Measurements from ENCODE around the gene GSK3A. TPM values are rescaled to one million over a fixed set of nuclear protein-coding genes. Genes with fewer than 3 reads are reported as not detected.

The GSK3A gene
- total and polyA plus RNA-seq, 2 experiments from 2014 or later: 32.2 to 36.6 TPM

DNA sequence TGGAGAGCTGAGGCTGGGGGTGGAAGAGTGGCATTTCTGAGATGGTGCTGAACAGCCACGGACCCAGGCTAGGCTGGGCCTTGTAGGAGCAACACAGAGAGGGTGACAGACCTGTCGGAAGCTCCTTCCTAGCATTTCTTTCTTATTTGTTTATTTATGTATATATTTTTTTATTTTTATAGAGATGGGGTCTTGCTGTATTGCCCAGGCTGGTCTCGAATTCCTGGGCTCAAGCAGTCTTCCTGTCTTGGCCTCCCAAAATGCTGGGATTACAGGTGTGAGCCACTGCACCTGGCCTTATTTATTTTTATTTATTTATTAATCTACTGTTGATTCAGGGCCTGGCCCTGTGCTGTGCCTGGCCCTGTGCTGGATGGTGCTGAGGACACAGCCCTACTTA is 33.1 kb upstream of the GSK3A start:
- no peak overlapping the region for H3K4me3 ChIP-seq
- H2AFZ ChIP-seq: no peak overlapping the region
- no peaks in the 10 kb centered on the region for H3K9me2 ChIP-seq (replicated peaks; ENCODE audit: insufficient read depth)
- no peak for DNase-seq (ENCODE audit: low spot score)
- peaks cover 37% of the 10 kb centered on the region for H3K4me1 ChIP-seq (ENCODE audit: insufficient read depth)
- 96% methylated on average over 3 of the region's 3 CpGs for WGBS (ENCODE audit: low lambda C conversion rate, missing lambda C conversion rate)
- H3K9me3 ChIP-seq (ENCODE audit: low read depth): no peaks in the 10 kb centered on the region
- H3K27me3 ChIP-seq: no peaks in the 10 kb centered on the region
- TF ChIP-seq EZH2phosphoT487 (IDR thresholded peaks at IDR 0.05; ENCODE audit: low read depth, severe bottlenecking, unreplicated experiment) (no peak), EZH2 (IDR thresholded peaks at IDR 0.05; ENCODE audit: borderline replicate concordance) (no peak)
- TF ChIP-seq, protein P1, sequence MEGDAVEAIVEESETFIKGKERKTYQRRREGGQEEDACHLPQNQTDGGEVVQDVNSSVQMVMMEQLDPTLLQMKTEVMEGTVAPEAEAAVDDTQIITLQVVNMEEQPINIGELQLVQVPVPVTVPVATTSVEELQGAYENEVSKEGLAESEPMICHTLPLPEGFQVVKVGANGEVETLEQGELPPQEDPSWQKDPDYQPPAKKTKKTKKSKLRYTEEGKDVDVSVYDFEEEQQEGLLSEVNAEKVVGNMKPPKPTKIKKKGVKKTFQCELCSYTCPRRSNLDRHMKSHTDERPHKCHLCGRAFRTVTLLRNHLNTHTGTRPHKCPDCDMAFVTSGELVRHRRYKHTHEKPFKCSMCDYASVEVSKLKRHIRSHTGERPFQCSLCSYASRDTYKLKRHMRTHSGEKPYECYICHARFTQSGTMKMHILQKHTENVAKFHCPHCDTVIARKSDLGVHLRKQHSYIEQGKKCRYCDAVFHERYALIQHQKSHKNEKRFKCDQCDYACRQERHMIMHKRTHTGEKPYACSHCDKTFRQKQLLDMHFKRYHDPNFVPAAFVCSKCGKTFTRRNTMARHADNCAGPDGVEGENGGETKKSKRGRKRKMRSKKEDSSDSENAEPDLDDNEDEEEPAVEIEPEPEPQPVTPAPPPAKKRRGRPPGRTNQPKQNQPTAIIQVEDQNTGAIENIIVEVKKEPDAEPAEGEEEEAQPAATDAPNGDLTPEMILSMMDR (IDR thresholded peaks at IDR 0.05; ENCODE audit: poor library complexity): no peak
- H3K79me2 ChIP-seq: peaks cover 74% of the 10 kb centered on the region
- H3K4me2 ChIP-seq: no peak overlapping the region
- no peaks in the 10 kb centered on the region for H3K36me3 ChIP-seq (replicated peaks; ENCODE audit: insufficient read depth, low read depth)
- no peak overlapping the region for H3K27ac ChIP-seq
- peaks cover 5% of the 10 kb centered on the region for H4K20me1 ChIP-seq (ENCODE audit: insufficient read depth, poor library complexity, severe bottlenecking)

DNA sequence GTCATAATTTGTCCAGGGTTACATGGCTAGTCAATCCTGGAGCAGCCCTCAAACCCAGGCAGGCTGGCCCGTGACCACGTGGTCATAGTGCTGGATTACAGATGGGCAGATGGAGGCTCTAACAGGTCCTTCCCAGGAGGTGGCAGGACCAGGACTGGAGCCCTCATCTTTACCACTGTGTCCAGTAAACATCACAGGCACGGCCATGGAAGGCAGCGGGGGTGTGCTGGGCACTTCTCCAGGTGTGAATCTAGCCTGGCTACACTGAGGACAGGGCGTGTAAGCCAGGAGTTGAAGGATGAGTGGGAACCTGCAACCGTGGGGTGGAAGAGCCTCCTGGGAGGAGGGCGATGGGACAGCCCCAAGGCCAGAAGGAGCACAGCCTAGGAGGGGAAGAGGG is 32.7 kb upstream of the GSK3A start:
- WGBS (ENCODE audit: low lambda C conversion rate, missing lambda C conversion rate): 94% methylated on average over 7 of the region's 7 CpGs
- no peak overlapping the region for H3K4me2 ChIP-seq
- H3K79me2 ChIP-seq: peaks cover 76% of the 10 kb centered on the region

DNA sequence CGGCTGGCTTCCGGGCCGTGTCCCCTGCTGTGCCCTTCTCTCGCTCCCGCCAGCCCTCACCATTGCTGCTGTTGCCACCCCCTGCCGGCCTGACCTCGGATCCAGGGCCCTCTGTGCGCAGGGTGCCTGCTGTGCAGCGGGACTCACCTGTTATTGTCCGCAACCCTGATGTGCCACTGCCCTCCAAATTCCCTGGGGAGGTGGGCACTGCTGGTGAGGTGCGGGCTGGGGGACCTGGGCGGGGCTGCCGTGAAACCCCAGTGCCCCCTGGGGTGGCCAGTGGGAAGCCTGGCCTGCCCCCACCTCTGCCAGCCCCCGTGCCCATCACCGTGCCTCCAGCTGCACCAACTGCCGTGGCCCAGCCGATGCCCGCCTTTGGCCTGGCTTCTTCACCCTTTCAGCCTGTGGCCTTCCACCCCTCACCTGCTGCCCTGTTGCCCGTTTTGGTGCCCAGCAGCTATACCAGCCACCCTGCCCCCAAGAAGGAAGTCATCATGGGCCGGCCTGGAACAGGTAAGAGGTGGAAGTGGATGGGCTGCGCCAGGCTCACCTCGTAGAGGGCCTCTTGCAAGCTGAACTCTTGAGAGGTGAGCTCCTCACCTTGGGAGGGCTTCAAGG is 31.8 kb upstream of the GSK3A start:
- no peaks in the 10 kb centered on the region for H3K9me2 ChIP-seq (replicated peaks; ENCODE audit: insufficient read depth)
- peaks cover 83% of the 10 kb centered on the region for H3K79me2 ChIP-seq
- WGBS (ENCODE audit: low lambda C conversion rate, missing lambda C conversion rate): 99% methylated on average over 20 of the region's 22 CpGs
- H3K27ac ChIP-seq: no peak overlapping the region
- no peaks in the 10 kb centered on the region for H3K36me3 ChIP-seq (replicated peaks; ENCODE audit: insufficient read depth, low read depth)
- TF ChIP-seq, protein P1 (IDR thresholded peaks at IDR 0.05; ENCODE audit: poor library complexity): no peak
- no peak for TF ChIP-seq EZH2 (IDR thresholded peaks at IDR 0.05; ENCODE audit: borderline replicate concordance)
- no peak for TF ChIP-seq EZH2phosphoT487 (IDR thresholded peaks at IDR 0.05; ENCODE audit: low read depth, severe bottlenecking, unreplicated experiment)
- no peak overlapping the region for H2AFZ ChIP-seq
- H3K4me1 ChIP-seq (ENCODE audit: insufficient read depth): peaks cover 41% of the 10 kb centered on the region
- no peaks in the 10 kb centered on the region for H3K27me3 ChIP-seq
- no peak overlapping the region for H3K4me2 ChIP-seq
- peaks cover 5% of the 10 kb centered on the region for H4K20me1 ChIP-seq (ENCODE audit: insufficient read depth, poor library complexity, severe bottlenecking)
- H3K9me3 ChIP-seq (ENCODE audit: low read depth): no peaks in the 10 kb centered on the region
- no peak overlapping the region for H3K4me3 ChIP-seq
- DNase-seq (ENCODE audit: low spot score): peak; percentile 6

More for the DNA sequence above, 32.7 kb upstream of the GSK3A start:
- Histone ChIP-seq H4K20me1 (ENCODE audit: insufficient read depth, poor library complexity, severe bottlenecking) (peaks cover 5% of the 10 kb centered on the region), H3K36me3 (replicated peaks; ENCODE audit: insufficient read depth, low read depth) (no peaks in the 10 kb centered on the region), H3K4me3 (no peak overlapping the region), H3K4me1 (ENCODE audit: insufficient read depth) (peaks cover 41% of the 10 kb centered on the region), H3K9me2 (replicated peaks; ENCODE audit: insufficient read depth) (no peaks in the 10 kb centered on the region), H3K9me3 (ENCODE audit: low read depth) (no peaks in the 10 kb centered on the region), H3K27me3 (no peaks in the 10 kb centered on the region), H3K27ac (no peak overlapping the region), H2AFZ (no peak overlapping the region)
- no peak for TF ChIP-seq EZH2 (IDR thresholded peaks at IDR 0.05; ENCODE audit: borderline replicate concordance)
- TF ChIP-seq, protein P1 (IDR thresholded peaks at IDR 0.05; ENCODE audit: poor library complexity): no peak
- no peak for TF ChIP-seq EZH2phosphoT487 (IDR thresholded peaks at IDR 0.05; ENCODE audit: low read depth, severe bottlenecking, unreplicated experiment)
- DNase-seq (ENCODE audit: low spot score): peak; percentile 3
